MCF 10A (cell line): ENCODE results near the gene GPR89B. TPM values are rescaled to one million over a fixed set of nuclear protein-coding genes. Genes with fewer than 3 reads are reported as not detected.
"Not testable (repeated sequence)": the region's sequence is repeated elsewhere in the genome, so short reads cannot be mapped to it uniquely, and the experiment has no call there.

Source experiments
- BruUV-seq: library from RNA; stranded (reverse); fragments of 400-500 nt; replicated peaks from 2 replicates; lab custom pipeline; 2021; lab: Mats Ljungman, UMichigan
- CTCF ChIA-PET: fragments of 300-600 bp; sonication (Branson Sonifier 250); formaldehyde crosslinking; extraction: SDS; loops from one replicate; lab custom pipeline; 2021; ENCODE audit warnings: antibody characterized with exemption, inconsistent platforms; lab: Yijun Ruan, JAX
- POLR2A ChIA-PET: fragments of 300-600, 350-650 bp; sonication (Branson Sonifier 250); formaldehyde crosslinking; extraction: SDS; loops from one replicate; lab custom pipeline; 2020; ENCODE audit warnings: antibody characterized with exemption, inconsistent platforms; lab: Yijun Ruan, JAX
- DNase-seq: peaks from one replicate; pipeline ENCODE4 v3.0.0-alpha.2; 2018; ENCODE audit not compliant: unreplicated experiment
- H3K27ac Mint-ChIP-seq: one replicate; pipeline ENCODE4 v1.8.0; 2022; ENCODE audit warnings: mild to moderate bottlenecking, low read depth, mixed read lengths; ENCODE audit not compliant: unreplicated experiment
- H3K27me3 Mint-ChIP-seq: one replicate; pipeline ENCODE4 v1.8.0; 2022; ENCODE audit warnings: mixed read lengths; ENCODE audit not compliant: insufficient read depth, unreplicated experiment
- H3K36me3 Mint-ChIP-seq: one replicate; pipeline ENCODE4 v1.8.0; 2022; ENCODE audit warnings: mild to moderate bottlenecking, moderate library complexity, mixed read lengths; ENCODE audit not compliant: insufficient read depth, unreplicated experiment
- H3K4me1 Mint-ChIP-seq: one replicate; pipeline ENCODE4 v1.8.0; 2022; ENCODE audit warnings: mixed read lengths; ENCODE audit not compliant: insufficient read depth, unreplicated experiment
- H3K4me3 Mint-ChIP-seq: one replicate; pipeline ENCODE4 v1.8.0; 2022; ENCODE audit warnings: mild to moderate bottlenecking, moderate library complexity, mixed read lengths; ENCODE audit not compliant: unreplicated experiment
- H3K9me3 Mint-ChIP-seq: one replicate; pipeline ENCODE4 v1.8.0; 2022; ENCODE audit warnings: mixed read lengths; ENCODE audit not compliant: unreplicated experiment
- intact Hi-C: fragments of 100-400 bp; cut with micrococcal nuclease; formaldehyde crosslinking; loops from 2 replicates; pipeline ENCODE4 v1.14.1; 2022
- total RNA-seq: library from RNA; stranded (reverse); gene quantifications from 2 replicates; pipeline ENCODE4 v1.2.3, GENCODE V29; 2022
- TF ChIP-seq, protein P1 (sequence below): fragments of 200-600 bp; IDR thresholded peaks from one replicate; pipeline ENCODE4 v1.8.0; 2022; ENCODE audit warnings: antibody characterized with exemption, mild to moderate bottlenecking; ENCODE audit not compliant: unreplicated experiment

Gene GPR89B
- total RNA-seq, 1 experiment from 2014 or later: 31.9 TPM

- H3K4me3 Mint-ChIP-seq, H3K27me3 Mint-ChIP-seq, CTCF ChIA-PET, BruUV-seq, H3K4me1 Mint-ChIP-seq, H3K9me3 Mint-ChIP-seq, H3K27ac Mint-ChIP-seq, POLR2A ChIA-PET, intact Hi-C loops, DNase-seq: not testable (repeated sequence)
- H3K36me3 Mint-ChIP-seq: peaks cover 13% of the 10 kb centered on the region
Measured at GRCh38 chr1:147993400-147993799, 65.2 kb downstream of the GPR89B start.

DNA sequence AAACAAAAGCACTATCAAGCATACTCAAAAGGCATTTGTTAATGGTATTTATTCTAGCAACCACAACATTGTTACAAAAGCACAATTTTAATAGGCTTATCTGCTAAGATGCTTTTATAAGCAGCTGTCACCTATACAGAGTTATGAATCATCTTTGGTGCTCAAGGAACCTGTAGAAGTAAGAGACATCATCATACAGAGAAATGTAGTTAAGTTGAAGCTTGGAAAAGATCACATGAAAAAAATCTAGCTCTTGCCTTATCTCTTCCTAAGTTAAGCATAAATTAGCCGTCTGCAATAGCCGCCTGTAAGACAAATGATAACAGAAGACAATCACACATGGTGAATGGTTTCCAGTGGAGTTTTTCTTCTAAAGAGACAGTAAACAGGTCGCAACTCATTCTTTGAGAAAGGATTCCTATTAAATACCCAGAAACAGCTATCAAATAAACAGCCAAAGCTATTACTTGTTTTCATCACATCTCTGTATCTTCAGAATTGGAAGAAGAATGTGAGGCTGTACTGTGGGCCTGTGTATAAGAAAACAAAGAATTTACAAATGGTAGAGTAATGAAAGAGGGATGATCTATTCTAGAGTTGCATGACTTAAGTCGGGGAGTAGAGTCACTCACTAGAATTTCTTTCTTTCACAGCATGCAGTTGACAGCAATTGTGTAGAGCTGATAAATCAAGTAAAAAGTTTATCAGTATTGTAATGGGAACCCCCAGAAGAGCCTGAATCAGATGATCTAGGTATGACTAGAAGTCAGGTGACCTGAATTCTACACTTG is 65.8 kb downstream of the GPR89B start:
- POLR2A ChIA-PET, CTCF ChIA-PET, BruUV-seq, H3K4me1 Mint-ChIP-seq, H3K9me3 Mint-ChIP-seq, DNase-seq, H3K27ac Mint-ChIP-seq, H3K27me3 Mint-ChIP-seq, H3K4me3 Mint-ChIP-seq, intact Hi-C loops: not testable (repeated sequence)
- peaks cover 13% of the 10 kb centered on the region for H3K36me3 Mint-ChIP-seq

DNA sequence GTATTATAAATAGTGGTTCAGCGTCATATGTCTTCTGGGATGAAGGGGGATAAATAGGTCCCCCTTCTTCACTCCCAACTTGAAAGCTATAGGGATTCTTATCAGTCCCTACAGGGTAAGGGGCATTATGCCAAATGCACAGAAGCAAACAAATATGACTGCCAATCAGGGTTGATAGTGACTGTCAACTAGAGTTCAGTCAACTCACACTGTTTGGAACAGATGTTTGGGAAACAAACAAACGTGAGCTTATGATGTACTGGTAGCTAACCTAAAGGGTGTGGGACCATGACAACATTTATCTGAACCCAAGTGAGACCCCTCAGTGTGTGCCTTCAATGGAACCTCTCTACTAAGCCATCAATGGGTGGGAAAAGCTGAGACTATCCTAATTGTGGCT is 67.9 kb downstream of the GPR89B start:
- POLR2A ChIA-PET, intact Hi-C loops, H3K4me1 Mint-ChIP-seq, DNase-seq, CTCF ChIA-PET, BruUV-seq, H3K27me3 Mint-ChIP-seq, H3K9me3 Mint-ChIP-seq, H3K27ac Mint-ChIP-seq, H3K4me3 Mint-ChIP-seq: not testable (repeated sequence)
- H3K36me3 Mint-ChIP-seq: peaks cover 13% of the 10 kb centered on the region

GRCh38 chr1:148007724-148008123 is 79.5 kb downstream of the GPR89B start:
- CTCF ChIA-PET, POLR2A ChIA-PET, DNase-seq, H3K36me3 Mint-ChIP-seq, intact Hi-C loops, H3K4me1 Mint-ChIP-seq, H3K9me3 Mint-ChIP-seq, H3K4me3 Mint-ChIP-seq, BruUV-seq, H3K27me3 Mint-ChIP-seq, H3K27ac Mint-ChIP-seq: not testable (repeated sequence)

GRCh38 chr1:148010527-148010926 is 82.3 kb downstream of the GPR89B start:
- intact Hi-C loops: no loop called here
- POLR2A ChIA-PET: interaction anchor here (0.6 to 1.2 kb wide), 2 partner anchors 61 to 142 kb away, joined by 3 to 4 read pairs; no protein-coding TSS in a partner anchor
- H3K27me3 Mint-ChIP-seq: no peaks in the 10 kb centered on the region

GRCh38 chr1:148013177-148014144 is 85.2 kb downstream of the GPR89B start:
- H3K4me3 Mint-ChIP-seq, POLR2A ChIA-PET, H3K36me3 Mint-ChIP-seq, intact Hi-C loops, H3K9me3 Mint-ChIP-seq, H3K27me3 Mint-ChIP-seq, H3K4me1 Mint-ChIP-seq, DNase-seq, H3K27ac Mint-ChIP-seq, CTCF ChIA-PET, BruUV-seq: not testable (repeated sequence)

More at GRCh38 chr1:148010527-148010926, 82.3 kb downstream of the GPR89B start:
- peaks cover 4% of the 10 kb centered on the region for H3K9me3 Mint-ChIP-seq
- CTCF ChIA-PET: interaction anchor here (0.6 kb wide), 1 partner anchor 222 kb away, joined by 3 read pairs; no protein-coding TSS in a partner anchor
- no peaks in the 10 kb centered on the region for H3K4me1 Mint-ChIP-seq
- peaks cover 5% of the 10 kb centered on the region for H3K36me3 Mint-ChIP-seq
- no peak overlapping the region for H3K4me3 Mint-ChIP-seq
- TF ChIP-seq, protein P1, sequence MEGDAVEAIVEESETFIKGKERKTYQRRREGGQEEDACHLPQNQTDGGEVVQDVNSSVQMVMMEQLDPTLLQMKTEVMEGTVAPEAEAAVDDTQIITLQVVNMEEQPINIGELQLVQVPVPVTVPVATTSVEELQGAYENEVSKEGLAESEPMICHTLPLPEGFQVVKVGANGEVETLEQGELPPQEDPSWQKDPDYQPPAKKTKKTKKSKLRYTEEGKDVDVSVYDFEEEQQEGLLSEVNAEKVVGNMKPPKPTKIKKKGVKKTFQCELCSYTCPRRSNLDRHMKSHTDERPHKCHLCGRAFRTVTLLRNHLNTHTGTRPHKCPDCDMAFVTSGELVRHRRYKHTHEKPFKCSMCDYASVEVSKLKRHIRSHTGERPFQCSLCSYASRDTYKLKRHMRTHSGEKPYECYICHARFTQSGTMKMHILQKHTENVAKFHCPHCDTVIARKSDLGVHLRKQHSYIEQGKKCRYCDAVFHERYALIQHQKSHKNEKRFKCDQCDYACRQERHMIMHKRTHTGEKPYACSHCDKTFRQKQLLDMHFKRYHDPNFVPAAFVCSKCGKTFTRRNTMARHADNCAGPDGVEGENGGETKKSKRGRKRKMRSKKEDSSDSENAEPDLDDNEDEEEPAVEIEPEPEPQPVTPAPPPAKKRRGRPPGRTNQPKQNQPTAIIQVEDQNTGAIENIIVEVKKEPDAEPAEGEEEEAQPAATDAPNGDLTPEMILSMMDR: no peak
- H3K27ac Mint-ChIP-seq: no peak overlapping the region
- DNase-seq: no peak
- BruUV-seq: no TSS peak

GRCh38 chr1:148014289-148015200 is 86.3 kb downstream of the GPR89B start:
- H3K27ac Mint-ChIP-seq, CTCF ChIA-PET, H3K4me3 Mint-ChIP-seq, DNase-seq, H3K4me1 Mint-ChIP-seq, H3K36me3 Mint-ChIP-seq, BruUV-seq, H3K9me3 Mint-ChIP-seq, H3K27me3 Mint-ChIP-seq, intact Hi-C loops, POLR2A ChIA-PET: not testable (repeated sequence)
